NCI-H2196 treated with DMSO at 0.1 percent for 48 hours (cell line): ENCODE measurements around the gene NUDT14.

Experiments
- DNase-seq: peaks from one replicate; lab custom pipeline; 2025; ENCODE audit not compliant: unreplicated experiment; lab: John Stamatoyannopoulos, UW

Gene NUDT14

DNA sequence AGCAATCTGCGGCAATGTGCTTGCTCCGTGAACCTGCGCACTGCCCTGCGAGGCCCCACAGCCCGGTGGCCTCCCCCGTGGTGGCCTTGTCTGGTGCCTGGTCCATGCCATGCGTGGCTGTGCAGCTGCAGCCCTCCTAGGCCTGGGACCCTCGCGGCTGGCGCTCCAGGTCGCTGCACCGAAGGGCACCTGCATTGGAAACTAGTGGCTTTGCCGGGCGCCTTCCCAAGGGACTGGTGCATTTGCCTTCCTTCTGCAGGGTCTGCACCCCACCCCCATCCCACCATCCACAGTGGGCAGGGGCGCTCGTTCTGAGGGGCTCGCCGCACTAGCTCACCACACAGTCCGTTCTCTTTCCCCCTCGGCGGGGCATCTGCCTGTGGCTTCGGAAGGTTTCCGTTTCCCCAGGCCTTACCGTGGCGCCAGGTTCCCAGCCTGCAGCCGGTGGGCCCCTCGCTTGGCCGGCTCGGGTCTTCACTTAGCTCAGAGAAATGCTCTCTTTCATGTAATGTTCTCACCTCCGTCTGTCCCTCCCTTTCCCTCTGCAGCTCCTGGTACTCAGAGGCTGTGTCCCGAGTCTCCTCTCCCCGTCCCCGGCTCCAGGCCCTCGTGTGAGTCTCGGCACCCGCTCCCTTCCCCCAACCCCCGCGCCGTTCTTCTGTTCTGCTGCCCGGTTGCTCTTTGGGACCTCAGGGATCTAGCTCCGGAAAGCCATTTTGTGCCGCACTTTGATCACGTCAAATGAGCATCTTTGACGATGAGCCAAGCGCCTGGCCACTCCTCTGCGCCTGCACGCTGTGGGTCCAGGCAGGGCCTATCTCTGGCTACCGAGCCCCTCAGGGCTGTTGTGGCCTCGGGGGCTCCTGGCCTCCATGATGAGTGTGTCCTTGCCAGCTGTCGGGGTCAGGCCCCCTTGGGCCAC is 44.5 kb downstream of the NUDT14 start:
- DNase-seq, result no peak

DNA sequence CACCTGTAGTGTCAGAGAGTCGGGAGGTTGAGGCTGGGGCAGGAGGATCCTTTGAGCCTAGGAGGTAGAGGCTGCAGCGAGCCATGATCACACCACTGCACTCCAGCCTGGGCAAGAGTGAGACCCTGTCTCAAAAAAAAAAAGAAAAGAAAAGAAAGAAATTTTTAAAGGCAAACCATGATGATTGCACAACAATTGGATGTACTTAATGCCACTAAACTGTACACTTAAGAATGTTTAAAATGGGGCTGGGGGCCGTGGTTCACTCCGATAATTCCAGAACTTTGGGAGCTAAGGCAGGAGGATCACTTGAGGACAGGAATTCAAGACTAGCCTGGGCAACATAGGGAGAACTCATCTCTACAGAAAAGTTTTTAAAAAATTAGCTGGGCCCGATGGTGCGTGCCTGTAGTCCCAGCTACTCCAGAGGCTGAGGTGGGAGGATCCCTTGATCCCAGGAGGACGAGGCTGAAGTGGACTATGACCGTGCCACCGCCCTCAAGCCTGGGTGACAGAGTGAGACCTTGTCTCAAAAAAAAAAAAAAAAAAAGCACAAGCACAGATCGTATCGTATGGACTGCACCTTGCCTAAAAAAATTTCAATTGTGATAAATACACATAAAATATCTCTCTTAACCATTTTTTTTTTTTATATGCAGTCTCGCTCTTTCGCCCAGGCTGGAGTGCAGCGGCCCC is 45.3 kb downstream of the NUDT14 start:
- DNase-seq, result no peak

DNA sequence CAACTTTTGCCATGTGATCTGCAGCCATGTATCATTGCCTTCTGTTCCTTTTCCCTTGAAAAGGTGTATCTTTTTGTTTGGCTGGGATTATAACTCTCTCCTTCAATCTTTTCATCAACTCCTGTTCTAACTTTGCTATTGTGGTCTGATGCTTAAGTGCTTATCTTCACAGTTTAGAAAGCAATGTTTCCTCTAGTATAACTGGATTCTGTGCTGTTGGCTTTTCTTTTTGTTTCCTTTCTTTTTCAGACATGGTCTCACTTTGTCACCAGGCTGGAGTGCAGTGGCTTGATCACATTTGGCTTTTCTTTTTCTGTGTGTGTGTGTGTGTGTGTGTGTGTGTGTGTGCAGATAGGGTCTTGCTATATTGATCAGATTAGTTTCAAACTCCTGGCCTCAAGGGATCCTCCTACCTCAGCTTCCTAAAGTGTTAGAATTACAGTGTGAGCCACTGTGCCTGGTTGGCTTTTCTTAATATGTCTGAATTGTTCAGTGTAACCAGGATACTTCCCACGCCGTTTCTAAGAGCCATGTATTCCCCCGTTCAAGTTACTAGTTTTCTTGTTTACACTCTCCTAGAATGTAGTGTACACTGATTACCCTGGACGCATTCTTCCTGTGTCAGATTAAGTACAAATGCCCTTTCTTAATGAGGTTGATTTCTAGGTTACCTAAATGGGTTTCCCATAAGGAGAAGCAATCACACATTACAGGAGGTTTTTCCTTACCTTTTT is 48.0 kb downstream of the NUDT14 start:
- DNase-seq, result no peak

DNA sequence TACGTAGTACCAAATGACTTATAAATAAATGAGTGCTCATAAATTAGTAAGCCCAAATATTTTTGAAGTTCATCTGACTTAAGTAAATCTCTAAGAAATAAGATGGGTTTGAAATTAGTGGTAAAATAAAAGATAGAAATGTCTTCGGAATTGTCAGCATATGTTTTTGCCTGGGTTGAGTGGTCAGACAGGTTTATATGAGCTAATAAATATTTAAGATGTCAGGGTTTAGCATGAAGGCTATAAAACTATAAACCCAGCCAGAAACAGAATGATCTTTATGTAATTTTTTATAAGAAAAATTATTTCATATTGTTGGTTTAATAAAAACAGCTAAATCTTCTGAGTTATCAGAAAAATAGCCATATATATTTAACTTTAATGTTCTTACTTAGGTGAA is 49.9 kb downstream of the NUDT14 start:
- no peak for DNase-seq

DNA sequence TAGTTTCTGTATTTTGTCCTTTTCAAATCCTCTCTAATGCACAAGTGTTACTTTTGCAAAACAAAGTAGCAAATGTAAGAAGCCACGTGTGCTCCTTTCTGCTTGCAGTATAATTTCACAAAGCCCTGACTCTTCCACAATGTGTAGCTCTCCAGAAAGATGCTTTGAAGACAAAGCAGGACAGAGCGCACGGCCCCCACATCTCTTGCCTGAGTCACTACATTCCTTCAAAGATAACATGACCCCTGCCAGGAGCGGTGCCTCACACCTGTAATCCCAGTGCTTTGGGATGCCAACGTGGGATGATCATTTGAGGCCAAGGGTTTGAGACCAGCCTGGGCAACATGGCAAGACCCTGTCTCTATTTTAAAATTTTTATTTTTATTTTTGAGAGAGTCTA is 53.1 kb downstream of the NUDT14 start:
- DNase-seq, result no peak

DNA sequence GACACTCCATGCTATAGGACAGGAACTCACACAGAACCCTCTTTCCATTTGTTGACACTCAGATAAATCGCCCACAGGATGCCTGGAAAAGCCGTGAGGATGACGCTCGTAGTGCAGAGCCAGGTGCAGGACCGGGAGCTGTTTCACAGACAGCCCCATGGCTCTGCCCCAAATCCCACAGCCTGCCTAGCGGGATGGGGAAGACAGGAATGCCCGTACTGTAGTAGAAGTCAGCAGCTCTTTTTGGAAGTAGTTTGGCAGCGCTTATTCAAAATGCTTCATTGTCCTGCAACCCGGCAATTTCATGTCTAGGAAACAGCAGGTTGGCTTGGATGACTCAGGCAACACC is 54.2 kb downstream of the NUDT14 start:
- DNase-seq, result no peak

DNA sequence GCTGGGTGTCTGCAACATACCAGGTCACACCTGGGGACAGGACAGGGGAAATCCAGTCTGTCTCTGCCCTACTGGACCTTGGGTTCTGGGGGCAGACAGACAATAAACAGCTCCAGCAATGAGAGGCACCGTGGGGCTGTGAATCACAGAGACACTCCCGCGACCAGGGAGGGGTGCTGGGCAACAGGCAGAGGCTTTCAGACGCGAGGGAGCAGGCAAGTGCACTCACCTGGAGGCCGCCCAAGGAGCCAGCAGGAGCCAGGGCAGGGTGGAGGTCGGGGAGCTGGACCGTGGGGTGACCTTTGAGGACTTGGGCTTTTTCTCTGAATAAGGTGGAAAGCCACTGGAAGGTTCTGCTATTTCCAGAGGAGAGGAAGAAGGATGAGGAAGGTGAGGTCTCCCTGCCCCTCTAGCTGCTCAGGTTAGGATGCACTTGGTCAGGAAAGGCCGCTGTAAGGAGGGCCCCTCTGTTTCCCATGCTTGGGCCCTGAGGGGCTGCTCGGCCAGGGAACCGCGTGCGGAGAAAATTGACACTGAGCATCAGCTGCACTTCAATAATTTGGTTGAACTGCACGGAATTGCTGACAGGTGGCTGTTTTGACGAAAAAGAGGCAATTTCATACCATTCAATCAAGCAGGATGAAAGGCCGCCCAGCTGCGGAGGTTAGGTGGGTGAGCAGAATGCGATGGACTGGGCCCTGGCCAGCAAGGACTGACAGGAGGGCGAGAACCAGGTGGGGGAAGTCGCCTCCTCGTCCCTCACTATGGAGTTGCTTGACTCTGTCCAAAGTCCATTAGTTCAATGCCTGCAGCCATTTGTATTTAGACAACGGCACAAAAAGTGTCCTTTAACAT is 54.8 kb downstream of the NUDT14 start:
- DNase-seq, result no peak

DNA sequence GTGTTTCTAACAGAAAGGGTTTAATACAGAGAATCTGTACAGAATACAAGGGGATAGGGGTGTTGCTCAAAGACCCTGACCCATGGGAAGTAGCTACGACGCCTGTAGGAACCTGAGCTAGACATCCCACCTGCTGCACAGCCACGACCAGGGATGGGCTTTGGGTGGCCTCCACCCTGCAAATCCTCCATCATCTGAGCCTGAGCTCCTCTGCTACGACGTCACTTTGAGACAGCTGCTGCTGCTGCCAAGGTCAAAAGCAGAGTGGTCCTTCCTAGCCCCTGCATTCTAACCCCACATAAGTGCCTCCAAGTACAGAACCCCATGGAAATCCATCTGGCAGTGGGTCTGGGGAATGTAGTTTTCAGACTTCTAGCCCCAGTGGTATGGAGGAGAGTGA is 56.3 kb downstream of the NUDT14 start:
- DNase-seq, result no peak

DNA sequence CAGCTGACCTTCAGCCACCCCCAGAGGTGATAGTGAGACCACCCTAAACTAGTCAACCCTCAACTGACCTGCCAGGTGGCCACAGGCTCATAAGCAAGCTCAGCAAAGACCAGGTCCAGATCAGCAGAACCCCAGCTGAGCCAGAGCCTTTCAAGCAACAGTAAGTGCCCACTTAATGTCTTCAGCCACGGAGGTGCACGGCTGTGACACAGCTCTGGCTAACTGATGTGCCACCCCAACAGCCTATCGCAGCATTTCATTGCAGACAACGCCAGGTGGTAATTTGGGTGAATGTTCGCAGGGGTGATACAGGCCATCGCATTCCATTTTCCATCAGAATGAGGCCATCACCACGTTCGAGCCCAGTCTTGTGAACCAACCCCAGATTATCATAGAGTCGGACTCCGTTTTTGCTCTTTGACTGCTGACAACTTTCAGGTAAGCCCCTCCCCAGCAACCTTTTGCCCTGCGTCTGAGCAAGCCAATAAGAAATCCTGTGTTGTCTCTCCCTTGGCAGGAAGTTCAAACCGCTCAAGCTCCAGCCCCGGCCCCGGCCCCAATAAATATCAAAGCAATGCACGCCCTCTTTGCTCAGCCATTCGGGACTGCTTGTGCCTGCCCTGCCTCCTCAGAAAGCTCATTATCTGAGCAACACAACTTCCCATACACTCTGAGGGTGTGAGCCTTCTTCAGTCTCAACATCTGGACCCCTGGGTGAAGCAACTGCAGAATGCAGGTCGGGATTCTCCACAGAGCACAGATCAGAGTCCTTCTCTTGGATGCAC is 56.9 kb downstream of the NUDT14 start:
- no peak for DNase-seq

DNA sequence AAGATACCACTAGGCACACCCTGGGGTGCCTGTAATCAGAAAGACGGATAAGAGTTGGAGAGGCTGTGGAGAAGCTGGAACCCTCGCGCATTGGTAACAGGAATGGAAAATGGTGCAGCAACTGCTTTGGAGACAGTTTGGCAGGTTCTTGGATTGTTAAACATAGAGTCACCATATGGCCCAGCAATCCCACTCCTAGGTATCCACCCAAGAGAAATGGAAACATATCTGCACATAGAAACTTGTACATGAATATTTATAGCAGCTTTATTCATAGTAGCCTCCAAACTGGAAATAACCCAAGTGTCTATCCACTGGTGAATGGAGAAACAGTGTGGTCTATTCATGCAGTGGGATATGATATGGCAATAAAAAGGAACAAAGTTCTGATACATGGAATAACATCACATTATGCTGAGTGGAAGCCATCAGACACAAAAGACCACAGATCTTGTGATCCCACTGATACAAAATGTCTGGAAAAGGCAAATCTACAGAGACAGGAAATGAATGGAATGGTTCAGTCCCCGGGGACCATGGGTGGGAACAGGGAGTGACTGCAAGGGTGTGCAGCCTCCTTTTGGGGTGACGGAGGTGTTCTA is 57.9 kb downstream of the NUDT14 start:
- no peak for DNase-seq
